ENCODE measurements around the gene LZTS3. TPM values are rescaled to one million over a fixed set of nuclear protein-coding genes. Genes with fewer than 3 reads are reported as not detected.

Gene LZTS3
- 2.5 to 2.9 TPM (median 2.7 TPM) in 5 replicates for total RNA-seq (2022; extraction: Qiagen RNA extraction; ENCODE audit: low read depth)

DNA sequence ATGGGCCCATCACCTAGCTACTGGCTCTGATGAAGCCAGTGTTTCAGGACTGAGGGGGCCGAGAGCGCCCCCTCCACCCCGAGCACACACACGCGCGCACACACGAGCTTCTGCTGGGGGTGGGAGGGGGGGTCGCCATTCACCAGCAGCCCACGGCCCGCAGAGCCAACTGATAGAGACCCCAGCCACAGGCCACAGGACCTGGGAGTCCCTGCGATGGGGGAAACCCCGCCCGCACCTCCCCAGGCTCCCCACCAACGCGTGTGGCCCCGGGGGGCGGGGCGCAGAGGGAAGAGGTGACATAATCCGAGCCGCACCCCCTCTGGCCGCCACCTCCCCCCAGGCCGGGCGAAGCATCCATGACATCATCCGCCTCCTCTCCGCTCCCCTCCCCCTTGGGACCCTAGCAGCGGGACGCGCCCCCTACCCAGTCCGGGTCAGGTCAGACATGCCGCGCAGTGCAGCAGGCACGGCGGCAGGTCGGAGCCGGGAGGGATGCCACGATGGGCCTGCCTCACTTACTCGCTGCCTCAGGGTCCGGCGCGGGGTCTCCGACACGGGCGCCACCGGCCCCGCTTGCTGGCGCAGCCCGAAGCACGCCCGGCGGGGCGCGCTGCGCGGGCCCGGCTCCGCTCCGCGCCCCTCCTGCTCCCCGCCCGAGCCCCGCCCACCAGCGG, at the start of gene LZTS3:
Gene LZTS3, minus strand, starts transcription at position 617 of the 677 bp plus-strand sequence. CDS start 6,386 bp downstream, outside the sequence.

GRCh38 chr20:3209257-3209945, 36.1 kb upstream of the LZTS3 start, which contains the start of gene ITPA:
TSS of gene ITPA (plus strand) at chr20:3209498. CDS start at chr20:3209552, 54 bp downstream.

DNA sequence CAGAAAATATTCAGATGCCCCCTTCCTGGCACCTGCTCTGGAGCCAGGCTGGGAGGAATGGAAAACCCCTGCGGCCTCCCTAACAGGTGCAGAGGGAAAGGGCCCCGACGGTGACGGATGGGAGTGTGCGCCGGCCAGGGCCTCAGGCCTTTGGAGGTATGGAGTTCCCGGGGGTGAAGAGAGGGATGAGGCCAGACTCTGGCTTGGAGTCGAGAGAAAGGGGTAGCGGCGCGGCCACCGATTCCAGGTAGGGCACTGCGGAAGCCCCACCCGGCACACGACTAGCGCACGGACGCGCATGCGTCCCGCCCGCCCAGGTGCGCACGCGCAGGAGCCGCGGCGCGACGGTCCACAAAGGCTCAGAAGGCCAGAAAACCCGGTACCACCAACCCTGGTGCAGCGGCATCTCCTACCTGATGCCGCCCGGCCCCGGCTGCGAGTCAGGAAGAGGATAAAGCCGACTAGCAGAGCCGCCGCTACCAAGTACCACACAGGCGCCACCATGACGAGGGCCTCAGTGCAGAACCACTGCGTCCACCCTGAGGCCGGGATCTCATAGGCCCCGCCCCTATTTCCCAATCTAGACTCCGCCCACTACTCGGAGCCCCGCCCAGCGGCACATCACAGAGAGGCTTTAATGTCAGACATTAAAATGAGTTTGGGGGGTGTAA, 30.9 kb upstream of the LZTS3 start, which contains the start of gene DDRGK1:
Gene DDRGK1, minus strand, starts transcription at position 559 of the 671 bp plus-strand sequence. Its CDS starts 55 bp downstream, at position 504.

Other genes starting within 250 kb of the LZTS3 start
- 0.15 to 0.37 TPM (median 0.20 TPM) in 3 of 5 replicates, not detected in the others for gene GNRH2, start 129.9 kb downstream of the LZTS3 start, total RNA-seq (2022; extraction: Qiagen RNA extraction; ENCODE audit: low read depth)
- 106 to 168 TPM (median 150 TPM) in 5 replicates for gene MRPS26, start 127.5 kb downstream of the LZTS3 start, total RNA-seq (2022; extraction: Qiagen RNA extraction; ENCODE audit: low read depth)
- gene OXT, start 101.9 kb downstream of the LZTS3 start, total RNA-seq (2022; extraction: Qiagen RNA extraction; ENCODE audit: low read depth), result not detected in 5 replicates
- gene AVP, start 88.8 kb downstream of the LZTS3 start, total RNA-seq (2022; extraction: Qiagen RNA extraction; ENCODE audit: low read depth), result not detected in 5 replicates
- gene FASTKD5, start 13.7 kb downstream of the LZTS3 start, total RNA-seq (2022; extraction: Qiagen RNA extraction; ENCODE audit: low read depth), result 43.5 to 49.0 TPM (median 44.1 TPM) in 5 replicates
- 2.9 to 4.0 TPM (median 3.6 TPM) in 5 replicates for gene UBOX5, start 13.7 kb downstream of the LZTS3 start, total RNA-seq (2022; extraction: Qiagen RNA extraction; ENCODE audit: low read depth)
- gene DDRGK1, start 31.1 kb upstream of the LZTS3 start, total RNA-seq (2022; extraction: Qiagen RNA extraction; ENCODE audit: low read depth), result 75.9 to 100 TPM (median 94.3 TPM) in 5 replicates
- gene ITPA, start 35.9 kb upstream of the LZTS3 start, total RNA-seq (2022; extraction: Qiagen RNA extraction; ENCODE audit: low read depth), result 122 to 136 TPM (median 128 TPM) in 5 replicates
- 4.0 to 5.8 TPM (median 5.3 TPM) in 5 replicates for gene SLC4A11, start 65.6 kb upstream of the LZTS3 start, total RNA-seq (2022; extraction: Qiagen RNA extraction; ENCODE audit: low read depth)
- gene DNAAF9, start 234.1 kb upstream of the LZTS3 start, total RNA-seq (2022; extraction: Qiagen RNA extraction; ENCODE audit: low read depth), result 3.7 to 5.6 TPM (median 4.7 TPM) in 5 replicates